Non-pigmented ciliary epithelial cell (primary cell): ENCODE data around the gene ZFHX2.

Experiments
- DNase-seq: peaks from one replicate; pipeline ENCODE4 v3.0.0-alpha.2; 2010; ENCODE audit warnings: low read depth

ZFHX2 gene

DNA sequence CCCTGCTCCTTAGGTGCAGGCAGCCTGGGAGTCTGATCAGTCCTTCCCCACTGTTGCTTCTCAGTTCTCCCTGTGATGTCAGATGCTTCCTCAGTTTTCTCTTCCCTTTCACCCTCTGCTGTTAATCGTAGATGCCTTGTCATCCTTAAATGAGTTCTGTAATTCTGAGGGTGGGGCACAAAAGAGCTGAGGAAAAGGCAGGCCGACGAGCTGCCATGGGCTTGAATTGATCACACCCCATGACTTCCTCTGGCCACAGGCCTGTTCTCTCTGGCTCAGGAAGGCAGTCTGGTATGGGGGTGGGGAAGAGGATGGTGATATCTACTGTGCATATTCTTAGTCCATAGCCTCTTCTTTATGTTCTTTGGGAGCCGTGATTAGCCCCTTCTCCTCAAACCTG, 21.3 kb upstream of the ZFHX2 start:
- no peak for DNase-seq

DNA sequence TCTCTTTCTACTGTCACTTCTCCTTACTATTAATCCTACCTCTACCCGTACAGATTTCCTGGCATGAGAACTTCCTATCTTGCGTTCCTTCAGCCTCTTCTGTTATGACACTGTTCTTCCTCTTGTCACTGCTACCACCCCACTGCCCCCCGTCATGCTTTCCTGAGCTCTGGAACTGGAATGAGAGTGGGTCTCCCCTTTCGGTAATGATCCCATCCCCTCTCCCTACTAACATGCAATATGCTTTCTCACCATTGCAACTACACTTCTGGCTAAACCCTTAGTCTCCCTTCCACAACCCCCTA, 20.9 kb upstream of the ZFHX2 start:
- no peak for DNase-seq

DNA sequence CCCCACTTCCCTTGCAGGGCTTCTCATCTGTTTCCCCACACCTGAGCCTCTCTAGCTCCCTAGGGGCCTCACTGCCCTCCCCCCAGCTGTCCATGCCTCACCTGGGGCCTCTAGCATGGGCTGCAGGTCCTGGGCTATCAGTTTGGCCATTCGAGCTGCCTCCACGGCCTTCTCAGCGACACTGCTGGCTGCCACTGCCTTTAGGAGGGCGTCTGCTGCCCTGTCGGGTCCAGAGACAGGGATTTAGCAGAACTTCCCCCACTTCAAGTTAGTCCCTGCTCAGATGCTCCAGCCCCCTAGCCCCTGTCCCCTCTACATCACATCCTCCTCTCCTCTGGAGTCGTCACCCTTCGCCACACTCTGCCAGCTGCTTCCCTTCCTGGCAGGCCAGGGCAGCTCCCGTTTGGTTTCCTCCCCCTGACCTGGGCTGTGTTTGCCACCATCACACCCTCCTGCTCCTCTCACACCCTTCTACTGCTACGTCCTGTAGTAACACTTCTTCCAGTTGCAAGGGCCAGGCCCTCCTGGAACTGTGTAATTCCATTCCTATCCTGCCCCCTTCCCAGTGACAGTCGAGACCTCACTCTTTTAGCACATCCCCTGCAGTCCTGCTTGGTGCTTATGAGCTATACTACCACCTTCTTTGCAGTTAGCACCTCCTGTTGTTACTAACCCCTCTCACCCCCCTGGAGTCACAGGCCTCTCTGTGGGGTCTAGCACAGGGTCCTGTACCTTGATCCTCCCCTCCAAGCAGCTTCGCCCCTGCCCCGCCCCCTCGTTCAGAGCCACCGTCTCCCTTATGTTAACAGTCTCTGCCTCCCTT, 20.3 kb upstream of the ZFHX2 start:
- DNase-seq: no peak

DNA sequence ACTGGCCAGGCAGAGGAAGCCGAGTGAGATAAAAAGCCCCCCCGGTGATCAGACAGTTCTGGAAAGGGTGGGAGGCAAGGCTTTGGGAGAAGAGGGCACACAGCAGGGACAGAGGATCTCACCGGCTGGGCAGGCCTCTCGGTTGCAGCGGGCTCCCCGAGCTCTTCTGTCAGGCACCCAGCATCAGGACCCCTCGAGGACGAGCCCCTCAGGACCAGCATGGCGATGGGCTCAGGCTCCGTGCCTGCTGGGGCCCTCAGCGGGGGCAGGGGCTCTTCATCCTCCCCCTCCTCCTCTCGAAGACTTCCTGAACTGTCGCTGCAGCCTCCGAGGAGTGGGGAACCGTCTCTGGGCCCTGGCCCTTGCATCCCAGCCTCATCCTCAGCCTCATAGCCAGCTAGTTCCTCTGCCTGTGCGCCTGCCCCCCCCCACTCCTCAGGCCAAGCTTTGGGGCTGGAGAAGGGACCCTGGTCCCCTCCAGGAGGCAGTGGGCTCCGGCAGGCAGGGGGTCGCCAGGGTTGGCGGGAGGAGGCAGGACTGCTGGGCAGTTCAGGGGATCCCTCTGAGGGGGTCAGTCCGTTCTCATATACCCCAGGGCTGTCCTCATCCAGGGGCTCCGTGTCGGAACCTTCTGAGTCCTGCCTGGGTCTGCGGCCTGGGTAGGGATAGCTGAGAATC, 19.4 kb upstream of the ZFHX2 start:
- no peak for DNase-seq

DNA sequence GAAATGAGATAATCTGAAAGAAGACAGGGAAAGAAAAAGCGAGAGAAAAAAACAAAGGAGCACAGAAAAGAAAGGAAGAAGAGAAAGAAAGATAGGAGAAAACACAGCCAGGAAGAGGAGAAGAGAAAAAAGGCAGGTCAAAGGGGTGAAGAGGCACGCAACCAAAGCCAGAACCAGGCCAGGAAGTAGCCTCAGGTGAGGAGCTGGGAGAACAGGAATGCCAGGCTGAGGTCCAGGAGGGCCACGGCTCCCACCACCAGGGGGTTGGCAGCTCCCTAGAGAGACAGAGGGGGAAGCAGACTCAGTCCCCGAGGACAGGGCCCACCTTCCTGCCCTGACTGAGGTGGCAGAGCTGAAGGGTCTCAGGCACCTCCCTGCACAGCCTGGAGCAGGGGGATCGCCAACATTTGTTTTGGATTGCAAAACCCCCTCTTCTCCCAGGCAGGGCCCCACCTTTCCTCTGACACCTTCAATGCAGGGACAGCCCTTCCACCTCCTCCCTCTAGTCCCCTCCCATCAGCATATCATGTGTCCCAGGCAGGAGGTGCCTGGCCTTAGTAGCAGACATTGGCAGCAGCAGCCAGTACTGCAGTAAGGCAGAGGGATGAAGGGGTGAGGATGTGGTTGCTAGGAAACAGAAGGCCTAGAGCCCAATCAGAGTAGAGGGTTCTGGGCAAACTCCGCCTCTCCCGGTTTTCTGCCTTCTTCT, 18.0 kb upstream of the ZFHX2 start:
- DNase-seq: no peak

DNA sequence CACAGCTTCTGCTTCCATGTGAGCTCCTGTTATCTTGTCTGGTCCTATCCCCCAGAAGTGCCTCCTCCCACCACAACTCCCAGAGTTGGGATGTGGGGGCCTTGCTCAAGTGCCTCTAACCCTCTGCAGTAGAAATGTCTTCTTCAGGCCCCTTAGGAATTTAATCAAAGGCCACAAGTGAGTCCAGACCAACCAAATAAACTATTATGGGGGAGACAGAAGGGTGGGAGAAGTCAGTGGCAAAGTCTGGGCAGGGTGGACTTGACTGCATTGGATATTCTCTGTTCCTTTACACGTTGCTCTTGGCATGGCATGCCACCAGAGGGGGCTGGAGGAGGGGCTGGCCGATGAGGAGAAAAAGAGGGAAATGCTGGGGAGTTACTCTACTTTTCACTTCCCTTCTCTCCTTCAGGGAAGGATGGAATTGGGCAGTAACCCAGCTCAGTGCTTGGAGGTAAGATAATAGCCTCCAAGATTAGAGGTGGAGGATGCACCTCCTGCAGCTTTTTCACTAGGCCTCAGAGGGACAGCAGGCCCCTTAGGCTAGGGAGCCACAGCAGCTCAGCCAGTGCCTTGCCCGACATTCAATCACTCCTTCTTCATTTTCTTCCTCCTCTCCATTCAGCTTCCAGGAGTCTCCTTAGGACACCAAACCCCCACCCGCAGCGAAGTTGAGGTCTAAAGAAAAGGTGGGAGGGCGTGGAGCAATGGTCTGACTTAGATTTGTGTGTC, 17.2 kb upstream of the ZFHX2 start:
- no peak for DNase-seq

DNA sequence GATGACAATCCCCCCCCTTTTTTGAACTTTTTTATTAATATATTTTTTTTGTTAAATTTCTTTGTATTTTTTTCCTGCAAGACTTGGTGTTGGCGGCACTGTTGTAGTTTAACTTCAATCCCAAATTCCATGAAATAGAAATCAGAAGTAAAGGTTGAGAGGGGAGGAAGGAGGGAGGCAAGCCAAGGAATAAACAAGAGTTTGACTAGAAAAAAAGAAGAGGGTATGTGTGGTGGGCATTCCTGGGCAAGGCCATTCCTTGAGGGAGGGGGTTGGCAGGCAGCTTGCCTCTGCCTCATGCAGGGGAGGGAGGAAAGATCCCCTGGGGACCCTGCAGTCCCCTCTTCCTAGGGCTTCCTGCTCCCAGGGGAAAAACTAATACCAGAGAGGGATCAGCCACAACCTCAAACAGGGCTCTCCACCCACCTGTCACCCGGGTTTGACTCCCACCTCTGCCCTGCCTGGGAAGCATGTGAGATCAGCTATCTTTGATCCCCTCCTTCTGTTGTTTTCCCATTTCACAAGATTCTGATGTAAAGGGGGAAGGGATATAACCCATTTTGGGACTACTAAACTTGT, 16.5 kb upstream of the ZFHX2 start:
- no peak for DNase-seq

DNA sequence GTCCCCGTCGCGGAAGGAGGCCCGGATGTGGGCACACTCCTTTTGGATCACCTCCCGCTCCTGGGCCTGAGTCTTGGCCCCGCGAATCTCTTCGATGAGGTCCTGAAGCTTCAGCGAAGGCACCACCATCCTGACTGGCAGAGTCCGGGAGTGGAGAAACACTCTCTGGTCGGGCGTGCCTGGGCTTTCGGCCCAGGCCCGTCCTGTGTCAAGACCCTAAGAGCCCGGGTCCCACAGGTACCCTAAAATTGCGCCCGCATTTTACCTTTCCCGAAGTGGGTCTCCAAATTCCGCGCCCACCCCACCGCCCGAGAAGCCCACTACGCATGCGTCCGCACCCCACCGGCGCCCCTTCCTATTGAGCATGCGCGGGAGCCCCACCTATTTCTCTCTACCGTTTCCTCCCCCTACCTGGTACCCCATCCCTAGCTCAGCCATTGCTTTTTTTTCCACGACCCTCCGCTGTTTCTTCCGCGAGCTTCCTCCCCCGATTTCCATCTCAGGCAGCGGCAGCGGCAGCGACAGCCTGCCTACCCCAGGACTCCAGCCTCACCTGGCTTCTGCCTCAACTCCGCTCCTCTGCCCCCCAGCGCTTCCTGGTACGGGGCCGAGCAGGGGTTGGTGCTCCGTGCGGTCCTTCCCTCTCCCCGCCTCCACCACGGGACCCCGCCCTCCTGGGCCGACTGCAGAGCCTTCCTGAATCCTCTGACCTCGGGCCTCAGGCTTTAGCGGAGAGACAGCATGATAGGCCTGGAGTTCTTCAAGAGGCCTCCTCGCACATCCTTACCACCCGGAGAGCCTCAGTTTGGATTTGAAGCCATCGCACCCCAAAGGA, 15.8 kb upstream of the ZFHX2 start, which contains the start of gene AP1G2:
TSS of gene AP1G2 (minus strand) at position 606 of the 835 bp plus-strand sequence. CDS start at position 129, 477 bp downstream.
- DNase-seq: no peak

DNA sequence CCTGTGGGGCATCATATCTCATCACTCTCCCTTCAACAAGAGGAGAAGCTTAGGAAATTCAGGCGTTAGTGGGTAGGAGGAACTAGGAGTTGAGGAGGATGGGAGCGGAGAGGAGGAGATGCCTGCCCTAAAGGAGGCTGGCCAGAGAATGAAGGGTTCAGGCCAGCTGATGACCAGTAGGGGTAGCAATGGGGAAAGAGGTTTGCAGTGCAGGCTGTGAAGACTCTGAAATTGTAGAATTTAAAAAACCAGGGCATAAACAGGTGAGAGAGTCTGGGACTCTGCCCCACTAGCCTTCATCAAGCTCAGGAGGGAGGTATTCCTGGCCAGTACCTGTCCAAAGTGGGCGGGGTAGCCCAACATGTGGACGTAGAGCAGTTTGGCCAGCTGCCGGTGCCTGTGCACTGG, 15.2 kb upstream of the ZFHX2 start:
- no peak for DNase-seq

DNA sequence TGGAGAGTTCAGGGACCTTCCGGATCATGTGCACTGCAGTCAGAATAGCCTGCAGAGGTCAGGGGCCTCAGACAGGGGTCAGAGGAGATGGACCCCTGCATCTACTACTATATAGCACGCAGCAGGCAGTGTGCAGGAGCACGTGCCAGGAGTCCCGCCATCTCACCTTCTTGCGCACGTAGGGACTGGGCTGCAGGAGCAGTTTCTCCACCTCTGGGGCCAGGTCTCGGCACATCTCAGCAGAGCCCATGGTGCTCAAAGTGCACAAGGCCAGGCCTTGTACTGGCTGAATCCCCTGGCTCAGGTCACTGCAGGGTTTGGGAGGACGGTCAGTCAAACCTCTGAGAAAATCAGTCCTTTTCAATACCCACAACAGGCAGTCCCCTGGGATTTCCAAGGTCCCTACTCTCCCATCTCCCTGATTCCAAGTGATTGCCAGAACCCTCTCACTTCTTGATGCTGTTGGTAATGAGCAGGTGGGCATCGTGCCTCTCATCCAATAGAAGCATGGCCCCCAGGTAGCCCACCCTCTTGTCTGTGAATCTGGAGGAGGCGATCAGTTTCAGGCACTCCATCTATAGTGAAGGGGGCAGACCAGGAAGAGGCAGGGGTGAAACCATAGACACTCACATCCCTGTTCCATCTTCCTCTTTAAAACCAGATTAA, 14.7 kb upstream of the ZFHX2 start:
- no peak for DNase-seq

DNA sequence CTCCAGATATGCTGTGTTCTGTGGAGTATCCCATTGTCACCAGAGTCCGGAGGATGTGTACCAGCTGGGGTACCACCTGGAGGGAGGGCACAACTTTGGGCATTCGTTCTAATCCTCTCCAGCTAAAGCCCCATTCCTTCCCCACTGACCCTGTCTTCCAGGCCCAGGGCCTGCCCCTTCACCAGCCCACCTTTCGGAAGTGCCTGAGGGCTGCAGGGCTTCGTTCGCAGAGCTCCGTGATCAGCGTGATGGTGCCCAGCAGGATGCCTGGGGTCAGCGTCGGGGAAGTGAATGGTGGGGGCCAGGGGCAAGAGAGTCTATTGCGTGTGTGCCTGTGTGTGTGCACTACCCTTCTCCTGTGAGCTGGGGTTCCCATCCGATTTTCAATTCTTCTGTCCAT, 14.1 kb upstream of the ZFHX2 start:
- no peak for DNase-seq

DNA sequence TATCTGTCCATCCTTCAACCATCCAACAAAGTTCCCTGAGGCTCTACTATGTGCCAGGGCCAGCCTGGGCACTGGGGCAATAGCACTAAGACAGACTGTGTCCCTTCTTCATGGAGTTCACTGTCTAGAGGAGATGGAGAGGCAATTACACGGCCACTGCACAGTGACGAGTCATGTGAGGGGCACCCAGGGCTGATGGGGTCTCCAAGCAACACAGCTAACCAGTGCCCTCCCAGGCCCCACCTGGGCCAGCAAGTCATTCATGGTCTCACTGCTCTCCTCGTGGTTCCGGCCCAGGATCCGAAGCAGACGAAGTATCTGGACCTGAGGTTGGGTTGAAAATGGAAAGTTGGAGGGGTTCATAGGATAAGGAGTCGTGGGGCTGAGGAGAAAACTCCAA, 13.3 kb upstream of the ZFHX2 start:
- DNase-seq: no peak

DNA sequence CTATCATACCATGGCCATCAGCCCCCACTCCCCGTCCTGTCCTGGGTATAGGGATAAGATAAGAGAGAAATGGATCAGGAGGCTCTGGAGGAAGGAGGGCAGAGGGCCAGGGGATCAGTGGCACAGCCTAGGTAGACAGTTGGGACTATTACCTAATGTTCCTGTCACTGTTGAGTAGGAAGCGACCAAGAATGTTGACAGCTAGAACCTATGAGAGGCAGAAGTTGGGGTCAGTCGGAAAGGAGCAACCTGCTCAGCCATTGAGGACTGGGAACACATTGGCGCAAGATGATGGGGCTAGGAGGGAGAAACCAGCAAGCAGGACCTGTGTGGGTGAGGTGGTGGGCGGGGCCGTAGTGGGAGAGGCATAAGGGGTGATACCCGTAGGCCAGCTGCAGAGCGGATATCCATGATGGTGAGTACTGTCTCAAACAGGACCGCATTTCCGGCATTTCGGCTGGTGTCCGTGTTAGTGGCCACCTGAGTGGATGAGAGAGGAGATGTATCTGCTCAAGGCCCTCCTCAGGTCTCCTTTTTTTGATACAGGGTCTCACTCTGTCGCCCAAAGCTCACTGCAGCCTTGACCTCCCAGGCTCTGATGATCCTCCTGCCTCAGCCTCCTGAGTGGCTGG, 12.7 kb upstream of the ZFHX2 start:
- no peak for DNase-seq

DNA sequence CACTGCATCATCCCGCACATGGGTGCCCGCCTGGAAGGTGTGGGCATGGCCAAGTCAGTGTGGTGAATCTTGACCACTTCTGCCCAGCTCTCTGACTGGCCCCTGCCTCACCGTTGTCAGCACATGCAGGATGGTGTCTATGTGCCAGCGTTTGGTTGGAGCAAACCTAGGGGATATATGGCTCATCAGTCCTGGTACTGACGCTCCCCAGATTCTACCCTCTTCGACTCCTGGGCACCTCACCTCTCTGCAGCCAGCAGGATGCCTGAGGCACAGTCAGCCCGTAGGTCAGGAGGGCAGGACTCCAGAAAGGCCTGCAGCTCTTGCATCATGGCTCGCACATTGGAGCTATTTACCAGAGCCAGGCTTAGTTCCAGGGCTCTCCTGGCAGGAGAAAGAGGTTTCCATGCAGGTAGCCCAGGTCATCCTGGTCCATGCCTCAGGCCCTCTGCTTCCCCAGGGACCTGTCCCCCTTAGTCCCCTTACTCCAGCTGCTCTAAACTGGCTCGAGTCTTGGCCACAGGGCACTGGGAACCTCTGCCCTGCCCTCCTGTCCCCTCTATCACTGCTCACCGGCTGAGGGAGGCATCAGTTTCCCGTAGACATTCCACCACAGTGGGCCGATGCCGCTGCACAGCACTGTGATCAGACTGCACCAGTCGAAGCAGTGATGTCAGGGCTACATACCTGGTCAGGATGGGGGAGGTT, 12.1 kb upstream of the ZFHX2 start:
- DNase-seq: no peak

DNA sequence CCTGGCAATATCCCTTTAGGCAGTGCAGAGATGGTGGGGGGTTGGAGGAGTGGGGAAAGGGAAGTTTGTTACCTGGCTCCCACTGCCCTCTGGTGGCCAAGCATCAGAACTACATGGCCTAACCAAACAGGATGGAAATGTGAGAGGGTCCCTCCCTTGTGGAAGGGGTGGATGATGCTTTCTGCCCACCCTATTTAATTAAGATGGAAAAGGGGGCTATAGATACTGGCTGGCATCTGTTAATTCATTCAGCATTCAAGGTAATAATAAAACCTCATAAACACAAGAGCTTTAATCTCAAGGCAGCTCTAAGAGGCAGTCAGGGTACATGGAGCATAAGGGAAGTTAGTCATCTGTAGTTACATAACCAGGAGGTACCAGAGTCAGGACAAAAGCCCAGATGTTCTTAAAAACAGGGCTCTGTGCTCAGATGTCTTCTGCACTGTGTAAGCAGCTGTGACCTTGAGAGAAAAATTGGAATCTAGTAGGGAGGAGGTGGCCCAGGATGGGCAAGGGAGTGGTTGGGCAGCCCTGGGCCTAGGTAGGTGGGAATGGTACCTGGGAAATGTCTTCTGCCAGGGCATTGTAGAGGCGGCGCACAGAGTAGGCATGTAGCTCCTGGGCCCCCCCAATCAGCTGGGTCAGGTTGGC, 11.4 kb upstream of the ZFHX2 start:
- no peak for DNase-seq

DNA sequence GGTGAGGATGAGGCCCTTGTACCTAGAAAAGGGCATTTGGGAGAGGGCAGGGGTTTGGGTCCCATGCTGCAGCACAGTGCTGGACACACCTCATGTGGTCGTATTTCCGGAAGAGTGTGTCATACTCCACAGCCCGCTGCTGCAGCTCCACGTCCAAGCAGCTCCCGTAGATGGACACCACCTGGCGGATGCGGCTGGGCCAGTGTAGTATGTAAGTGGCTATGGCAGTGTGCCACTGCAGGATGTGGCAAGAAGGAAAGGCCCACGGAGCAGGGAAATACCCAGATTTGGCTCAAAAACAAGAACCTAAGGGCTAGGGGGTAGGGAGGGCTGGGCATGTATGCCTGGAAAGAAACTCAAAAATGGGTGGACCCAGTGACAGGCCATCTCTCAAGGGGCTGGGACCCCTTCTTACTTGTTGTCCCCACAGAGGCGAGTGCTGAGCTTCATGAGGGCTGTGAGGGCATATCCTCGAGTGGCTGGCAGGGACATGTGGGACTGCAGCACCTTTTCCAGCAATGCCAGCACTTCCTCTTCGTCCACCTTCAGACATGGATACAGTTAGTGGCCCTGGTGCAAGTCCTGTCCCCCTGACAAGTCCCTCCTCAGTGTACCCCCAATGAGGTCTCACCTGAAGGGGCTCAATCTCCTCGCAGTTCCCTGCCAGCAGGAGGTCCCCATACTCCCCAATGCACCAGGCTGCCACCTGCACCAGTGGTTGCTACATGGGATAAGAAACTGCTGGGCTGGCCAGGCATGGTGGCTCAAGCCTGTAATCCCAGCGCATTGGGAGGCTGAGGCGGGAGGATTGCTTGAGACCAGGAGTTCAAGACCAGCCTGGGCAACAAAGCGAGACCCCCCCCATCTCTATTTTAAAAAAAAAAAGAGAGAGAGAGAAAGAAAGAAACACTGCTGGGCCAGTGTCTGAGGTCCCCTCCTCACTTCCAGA, 10.6 kb upstream of the ZFHX2 start:
- no peak for DNase-seq

DNA sequence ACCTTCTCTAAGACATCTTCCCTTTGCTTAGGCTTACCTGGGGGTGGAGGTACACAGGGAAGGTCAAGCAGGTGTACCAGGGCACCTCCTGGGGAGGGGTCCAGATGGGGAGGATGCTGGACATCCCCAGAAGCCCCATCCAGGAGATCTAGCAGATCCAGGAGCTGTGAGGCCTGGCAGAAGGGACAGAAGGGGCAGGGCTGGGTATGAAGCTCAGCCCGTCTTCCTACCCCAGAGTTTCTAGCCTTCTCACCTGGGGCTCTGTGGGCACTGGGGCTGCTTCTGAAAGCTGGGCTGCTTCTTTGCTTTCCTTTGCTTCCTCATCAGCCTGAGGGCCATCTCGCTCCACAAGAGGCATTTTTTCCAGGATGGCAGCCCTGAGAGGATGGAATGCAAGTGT, 9.7 kb upstream of the ZFHX2 start:
- DNase-seq: no peak
